ENCODE data around the gene ERC1.
A peak's percentile ranks its signal among the peaks of the same experiment; 100 is the strongest.
"Not testable (repeated sequence)": the region's sequence is repeated elsewhere in the genome, so short reads cannot be mapped to it uniquely, and the experiment has no call there.

The ERC1 gene

GRCh38 chr12:998020-998874 is 7.2 kb downstream of the ERC1 start:
- POLR2A ChIA-PET (ENCODE audit: low non-redundant PET): no interaction called here
- TF ChIP-seq CTCF (conservative IDR thresholded peaks at IDR 0.05; ENCODE audit: low read depth): no peak
- no peak overlapping the region for H3K27ac ChIP-seq
- no peak for DNase-seq (ENCODE audit: low spot score)
- CTCF ChIA-PET: no interaction called here

GRCh38 chr12:999736-1000135 is 8.7 kb downstream of the ERC1 start:
- H3K27ac ChIP-seq; POLR2A ChIA-PET (ENCODE audit: low non-redundant PET); DNase-seq (ENCODE audit: low spot score); CTCF ChIA-PET: not testable (repeated sequence)

GRCh38 chr12:1001507-1001906 is 10.5 kb downstream of the ERC1 start:
- TF ChIP-seq CTCF (conservative IDR thresholded peaks at IDR 0.05; ENCODE audit: low read depth): no peak
- ChIA-PET POLR2A (ENCODE audit: low non-redundant PET) (no interaction called here), CTCF (no interaction called here)
- no peak overlapping the region for H3K27ac ChIP-seq
- no peak for DNase-seq (ENCODE audit: low spot score)

GRCh38 chr12:1003600-1004271 is 12.7 kb downstream of the ERC1 start:
- TF ChIP-seq CTCF (conservative IDR thresholded peaks at IDR 0.05; ENCODE audit: low read depth): no peak
- no peak overlapping the region for H3K27ac ChIP-seq
- CTCF ChIA-PET: no interaction called here
- DNase-seq (ENCODE audit: low spot score): no peak
- POLR2A ChIA-PET (ENCODE audit: low non-redundant PET): no interaction called here

- H3K27ac ChIP-seq: peak overlapping the region; percentile 50
- no peak for DNase-seq (ENCODE audit: low spot score)
- no peak for TF ChIP-seq CTCF (conservative IDR thresholded peaks at IDR 0.05; ENCODE audit: low read depth)
- POLR2A ChIA-PET (ENCODE audit: low non-redundant PET): no interaction called here
- CTCF ChIA-PET: interaction anchor here (0.8 kb wide), 1 partner anchor 9 kb away, joined by 3 read pairs; no protein-coding TSS in a partner anchor
Observed at GRCh38 chr12:1006255-1006654, 15.2 kb downstream of the ERC1 start.

GRCh38 chr12:1007276-1007675 is 16.3 kb downstream of the ERC1 start:
- no peak for TF ChIP-seq CTCF (conservative IDR thresholded peaks at IDR 0.05; ENCODE audit: low read depth)
- DNase-seq (ENCODE audit: low spot score): no peak
- POLR2A ChIA-PET (ENCODE audit: low non-redundant PET): no interaction called here
- no peak overlapping the region for H3K27ac ChIP-seq
- CTCF ChIA-PET: no interaction called here

- POLR2A ChIA-PET (ENCODE audit: low non-redundant PET): no interaction called here
- CTCF ChIA-PET: interaction anchor here (0.5 kb wide), 1 partner anchor 619 kb away, joined by 5 read pairs; the partner anchor contains the start of gene KDM5A
- H3K27ac ChIP-seq: no peak overlapping the region
- DNase-seq (ENCODE audit: low spot score): no peak
- TF ChIP-seq CTCF (conservative IDR thresholded peaks at IDR 0.05; ENCODE audit: low read depth): no peak
Observed at GRCh38 chr12:1007994-1008393, 17.0 kb downstream of the ERC1 start.

All from RWPE1 (cell line).